ENCODE results near the gene GLIS1. TPM values are rescaled to one million over a fixed set of nuclear protein-coding genes. Genes with fewer than 3 reads are reported as not detected.

GLIS1 gene
- total and polyA plus RNA-seq, 2 of the 8 experiments (the other 6 are each of a cell fraction or from before 2014, with no cell fraction given): 0.15 to 0.22 TPM

DNA sequence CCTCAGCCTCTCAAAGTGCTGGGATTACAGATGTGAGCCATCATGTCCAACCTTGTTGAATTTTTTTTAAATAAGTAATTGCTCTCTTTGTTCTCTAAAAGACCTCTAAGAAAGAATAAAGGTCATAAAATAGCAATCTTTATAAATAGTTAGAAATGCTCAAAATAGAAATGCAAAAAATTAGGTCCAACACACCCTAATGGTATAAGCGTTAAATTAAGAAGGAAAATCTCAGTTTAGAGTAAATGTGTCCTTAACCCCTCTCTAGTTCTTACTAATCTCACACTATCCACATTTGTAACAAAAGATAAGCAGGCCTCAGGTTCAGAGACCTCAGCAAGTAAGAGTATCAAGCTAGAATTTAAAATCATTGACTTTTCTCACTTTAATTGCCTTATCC, 38.3 kb upstream of the GLIS1 start:
- Histone ChIP-seq H3K18ac (ENCODE audit: extremely low read depth, low read length) (no peak overlapping the region), H3K4me3 (ENCODE audit: extremely low read depth in 1 of 4, insufficient read depth in 2 of 4, low read depth in 3 of 4, low read length in 4 of 4) (no peak overlapping the region), H2BK120ac (replicated peaks; ENCODE audit: low read depth, low read length) (no peak overlapping the region), H2AFZ (ENCODE audit: low read length) (no peak overlapping the region), H4K91ac (replicated peaks; ENCODE audit: insufficient read length, low read length) (no peak overlapping the region), H3K4ac (replicated peaks; ENCODE audit: insufficient read length, low read depth, low read length) (no peak overlapping the region), H4K8ac (ENCODE audit: extremely low read depth, insufficient read depth, low read length) (no peak overlapping the region), H3K9me3 (ENCODE audit: insufficient read depth in 2 of 2, low read depth in 1 of 2, low read length in 1 of 2) (no peaks in the 10 kb centered on the region), H2BK20ac (ENCODE audit: low read length) (no peak overlapping the region), H4K5ac (ENCODE audit: insufficient read length, low read depth, low read length) (no peak overlapping the region), H3K23ac (ENCODE audit: insufficient read length) (no peak overlapping the region), H2BK12ac (ENCODE audit: low read depth, low read length) (no peak overlapping the region), H2BK15ac (ENCODE audit: low read length) (no peak overlapping the region), H2BK5ac (ENCODE audit: low read depth, low read length) (no peak overlapping the region), H3K27ac (ENCODE audit: low read depth, low read length) (no peak overlapping the region), H3K56ac (replicated peaks; ENCODE audit: insufficient read length, low read depth, low read length) (no peak overlapping the region), H3K4me2 (ENCODE audit: insufficient read depth in 1 of 2, low read depth in 2 of 2, low read length in 2 of 2) (no peak overlapping the region), H3K4me1 (replicated peaks in 1 of 4; ENCODE audit: control insufficient read depth in 3 of 4, insufficient read depth in 4 of 4, low read length in 3 of 4) (no peaks in the 10 kb centered on the region), H3K79me2 (ENCODE audit: control insufficient read depth in 1 of 2, insufficient read depth in 2 of 2, low read length in 2 of 2) (no peaks in the 10 kb centered on the region), H3K23me2 (ENCODE audit: low read depth, low read length) (no peaks in the 10 kb centered on the region), H3K9ac (replicated peaks in 1 of 4; ENCODE audit: extremely low read depth in 1 of 4, low read depth in 3 of 4, low read length in 3 of 4) (no peak overlapping the region), H3K79me1 (ENCODE audit: low read depth, low read length) (no peaks in the 10 kb centered on the region), H4K20me1 (replicated peaks in 1 of 2; ENCODE audit: control insufficient read depth in 1 of 2, insufficient read depth in 2 of 2, low read length in 2 of 2) (peaks cover 0 to 1% of the 10 kb centered on the region in 2 experiments), H2AK5ac (ENCODE audit: low read depth, low read length) (no peak overlapping the region), H3K36me3 (ENCODE audit: control insufficient read depth in 2 of 4, insufficient read depth in 4 of 4, low read length in 3 of 4) (peaks cover 1 to 19% (median 9%) of the 10 kb centered on the region in 4 experiments; a peak in 7 of 8 replicates), H3K14ac (ENCODE audit: insufficient read length) (no peak overlapping the region), H3K27me3 (replicated peaks in 1 of 4; ENCODE audit: control insufficient read depth in 3 of 4, extremely low read depth in 1 of 4, insufficient read depth in 3 of 4, low read length in 3 of 4) (no peaks in the 10 kb centered on the region)
- CTCF ChIA-PET (ENCODE audit: partially characterized antibody): no interaction called here
- DNase-seq (ENCODE audit: low read depth in 1 of 2, low spot score in 2 of 2) (no peak), FAIRE-seq (no peak)
- 90% methylated on average over 1 of the region's 1 CpG; no CpG with 5 or more reads in 1 of the 2 experiments for WGBS, 2 experiments (ENCODE audit: extremely low coverage in 1 of 2, insufficient coverage in 1 of 2, insufficient read length in 1 of 2, insufficient replicate concordance in 2 of 2, low coverage in 1 of 2, low lambda C conversion rate in 2 of 2, missing lambda C conversion rate in 1 of 2)
- POLR2A ChIA-PET (ENCODE audit: partially characterized antibody): interaction anchor here (1.4 kb wide), 1 partner anchor 11 kb away, joined by 3 read pairs; no protein-coding TSS in a partner anchor
- TF ChIP-seq JUN (IDR thresholded peaks at IDR 0.05; ENCODE audit: low read depth, low read length): no peak
- no peak for TF ChIP-seq SP2 (IDR thresholded peaks at IDR 0.05; ENCODE audit: low read length)
- TF ChIP-seq CBX5 (IDR thresholded peaks at IDR 0.05; ENCODE audit: low read depth, low read length): no peak
- no peak for TF ChIP-seq SP4 (IDR thresholded peaks at IDR 0.05; ENCODE audit: low read length)
- no peak for TF ChIP-seq YY1 (IDR thresholded peaks at IDR 0.05; ENCODE audit: low read depth, low read length)
- no peak for TF ChIP-seq ASH2L (IDR thresholded peaks at IDR 0.05; ENCODE audit: low read length)
- TF ChIP-seq PHF8 (conservative IDR thresholded peaks at IDR 0.05; ENCODE audit: low read depth, low read length): no peak

All from H1 (cell line).